ENCODE results near the gene RGMA.

- no peak for TF ChIP-seq CTCF (IDR thresholded peaks at IDR 0.05)
- no peak for TF ChIP-seq EZH2 (IDR thresholded peaks at IDR 0.05; ENCODE audit: borderline replicate concordance, insufficient read depth, low read depth, low read length, poor library complexity, severe bottlenecking)
These were observed 37.1 kb upstream of the RGMA start for GRCh38 chr15:93126148-93126547.
